ENCODE measurements around the gene ENDOV.
A peak's percentile ranks its signal among the peaks of the same experiment; 100 is the strongest.

ENDOV gene

GRCh38 chr17:80452173-80452915, 37.4 kb downstream of the ENDOV start:
- DNase-seq, result no peak

GRCh38 chr17:80453126-80453997, 38.4 kb downstream of the ENDOV start:
- DNase-seq, result peak; percentile 63

- peak; percentile 45 for DNase-seq
Measured at GRCh38 chr17:80453998-80454556, 39.1 kb downstream of the ENDOV start.

- DNase-seq, result peak; percentile 99
Measured at GRCh38 chr17:80454557-80455335, 39.8 kb downstream of the ENDOV start.

- DNase-seq, result peak; percentile 79
Measured at GRCh38 chr17:80455336-80455710, 40.4 kb downstream of the ENDOV start.

GRCh38 chr17:80455784-80456183, 40.8 kb downstream of the ENDOV start:
- peak; percentile 26 for DNase-seq

GRCh38 chr17:80456465-80457235, 41.7 kb downstream of the ENDOV start:
- no peak for DNase-seq

GRCh38 chr17:80457236-80457856, 42.4 kb downstream of the ENDOV start:
- no peak for DNase-seq

GRCh38 chr17:80458016-80458415, 43.0 kb downstream of the ENDOV start:
- no peak for DNase-seq

- DNase-seq, result no peak
Measured at GRCh38 chr17:80459234-80459633, 44.3 kb downstream of the ENDOV start.

GRCh38 chr17:80460429-80460834, 45.5 kb downstream of the ENDOV start:
- no peak for DNase-seq

GRCh38 chr17:80461528-80462160, 46.7 kb downstream of the ENDOV start:
- no peak for DNase-seq

- DNase-seq, result no peak
Measured at GRCh38 chr17:80463784-80464400, 48.9 kb downstream of the ENDOV start.

- DNase-seq, result no peak
Measured at GRCh38 chr17:80464486-80464885, 49.5 kb downstream of the ENDOV start.

- DNase-seq, result no peak
Measured at GRCh38 chr17:80465327-80465974, 50.5 kb downstream of the ENDOV start.

GRCh38 chr17:80466188-80466705, 51.3 kb downstream of the ENDOV start:
- no peak for DNase-seq

- DNase-seq, result no peak
Measured at GRCh38 chr17:80468242-80468641, 53.3 kb downstream of the ENDOV start.

- peak; percentile 47 for DNase-seq
Measured at GRCh38 chr17:80468781-80469493, 54.0 kb downstream of the ENDOV start.

- DNase-seq, result no peak
Measured at GRCh38 chr17:80469667-80470066, 54.7 kb downstream of the ENDOV start.

Data from NCI-H69 (cell line).